Left ventricle myocardium inferior (tissue), 1 donor: ENCODE measurements around the gene ACTC1. TPM values are rescaled to one million over a fixed set of nuclear protein-coding genes. Genes with fewer than 3 reads are reported as not detected.

Experiments
- DNase-seq: peaks from one replicate; pipeline ENCODE4 v3.0.0-alpha.2; 2020
- H3K27ac ChIP-seq: fragments of 200-600 bp; replicated peaks from 2 replicates; pipeline ENCODE4 v1.8.0; 2021
- H3K27me3 ChIP-seq: fragments of 200-600 bp; 2 replicates; pipeline ENCODE4 v1.8.0; 2021; ENCODE audit warnings: low read depth
- H3K36me3 ChIP-seq: fragments of 200-600 bp; 2 replicates; pipeline ENCODE4 v1.8.0; 2021
- H3K4me1 ChIP-seq: fragments of 200-600 bp; 2 replicates; pipeline ENCODE4 v1.8.0; 2021
- H3K4me3 ChIP-seq: fragments of 200-600 bp; 2 replicates; pipeline ENCODE4 v1.8.0; 2021; ENCODE audit warnings: mild to moderate bottlenecking, moderate library complexity
- H3K9me3 ChIP-seq: fragments of 200-600 bp; replicated peaks from 2 replicates; pipeline ENCODE4 v1.8.0; 2021
- intact Hi-C: fragments of 100-400 bp; cut with micrococcal nuclease; formaldehyde crosslinking; loops from one replicate; pipeline ENCODE4 v1.11.0; 2022
- total RNA-seq: library from RNA; stranded (reverse); fragmentation: NEBNext Ultra II Directional; extraction: Animal tissue kit (Norgen Biotek cat#: 25700); gene quantifications from one replicate; pipeline ENCODE4 v1.2.1, GENCODE V29; 2021
- TF ChIP-seq, protein P1 (sequence below): fragments of 200-600 bp; IDR thresholded peaks from 2 replicates; pipeline ENCODE4 v1.8.0; 2021; ENCODE audit warnings: antibody characterized with exemption, mild to moderate bottlenecking, borderline replicate concordance
- donor health status: DM: no; HTN: yes; CAD: no; lungs with severe emphysema.

The ACTC1 gene
- total RNA-seq, 1 donor from 2014 or later: 13,225 TPM

DNA sequence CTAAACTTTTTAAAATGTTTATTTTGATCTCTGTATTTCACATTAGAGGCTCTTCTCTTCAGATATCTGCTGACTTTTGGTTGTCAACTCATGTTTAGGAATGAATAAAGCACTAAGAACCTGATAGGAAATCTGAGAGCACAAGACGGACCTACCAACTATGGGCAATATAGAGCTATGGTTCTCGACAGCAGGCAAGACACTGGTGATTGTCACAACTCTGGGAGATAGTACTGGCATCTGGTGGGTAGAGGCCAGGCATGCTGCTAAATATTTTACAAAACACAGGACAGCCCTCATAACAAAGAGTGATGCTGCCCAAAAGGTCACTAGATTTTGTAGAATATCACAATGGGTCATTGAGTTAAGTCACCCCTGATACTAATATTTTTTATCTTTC lies 23.0 kb downstream of the ACTC1 start:
- Histone ChIP-seq H3K27me3 (peaks cover 4% of the 10 kb centered on the region), H3K9me3 (no peaks in the 10 kb centered on the region), H3K4me3 (no peak overlapping the region), H3K36me3 (no peaks in the 10 kb centered on the region), H3K4me1 (peaks cover 3% of the 10 kb centered on the region), H3K27ac (no peak overlapping the region)
- DNase-seq: no peak
- intact Hi-C loops: no loop called here
- TF ChIP-seq, protein P1, sequence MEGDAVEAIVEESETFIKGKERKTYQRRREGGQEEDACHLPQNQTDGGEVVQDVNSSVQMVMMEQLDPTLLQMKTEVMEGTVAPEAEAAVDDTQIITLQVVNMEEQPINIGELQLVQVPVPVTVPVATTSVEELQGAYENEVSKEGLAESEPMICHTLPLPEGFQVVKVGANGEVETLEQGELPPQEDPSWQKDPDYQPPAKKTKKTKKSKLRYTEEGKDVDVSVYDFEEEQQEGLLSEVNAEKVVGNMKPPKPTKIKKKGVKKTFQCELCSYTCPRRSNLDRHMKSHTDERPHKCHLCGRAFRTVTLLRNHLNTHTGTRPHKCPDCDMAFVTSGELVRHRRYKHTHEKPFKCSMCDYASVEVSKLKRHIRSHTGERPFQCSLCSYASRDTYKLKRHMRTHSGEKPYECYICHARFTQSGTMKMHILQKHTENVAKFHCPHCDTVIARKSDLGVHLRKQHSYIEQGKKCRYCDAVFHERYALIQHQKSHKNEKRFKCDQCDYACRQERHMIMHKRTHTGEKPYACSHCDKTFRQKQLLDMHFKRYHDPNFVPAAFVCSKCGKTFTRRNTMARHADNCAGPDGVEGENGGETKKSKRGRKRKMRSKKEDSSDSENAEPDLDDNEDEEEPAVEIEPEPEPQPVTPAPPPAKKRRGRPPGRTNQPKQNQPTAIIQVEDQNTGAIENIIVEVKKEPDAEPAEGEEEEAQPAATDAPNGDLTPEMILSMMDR: no peak

DNA sequence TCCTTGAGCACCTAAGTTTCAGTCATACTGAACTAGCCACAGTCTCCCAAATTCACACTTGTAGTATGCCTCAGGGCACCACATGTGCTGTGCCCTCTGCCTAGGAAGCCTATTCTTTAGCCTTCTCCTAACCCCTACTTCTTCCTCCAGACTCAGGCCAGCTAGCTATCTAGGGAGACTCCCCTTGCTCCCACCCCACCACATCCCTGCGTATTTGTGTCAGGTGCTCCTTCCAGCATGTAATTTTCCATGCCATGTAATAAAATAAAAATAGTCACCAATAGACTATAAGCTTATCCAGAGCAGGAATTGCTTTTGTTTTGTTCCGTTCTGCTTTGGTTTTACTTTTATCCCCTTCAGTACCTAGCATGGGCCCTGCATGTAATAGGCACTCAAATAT lies 25.6 kb downstream of the ACTC1 start:
- Histone ChIP-seq H3K27ac (no peak overlapping the region), H3K9me3 (no peaks in the 10 kb centered on the region), H3K27me3 (peaks cover 1% of the 10 kb centered on the region), H3K4me3 (no peak overlapping the region), H3K4me1 (peaks cover 3% of the 10 kb centered on the region), H3K36me3 (no peaks in the 10 kb centered on the region)
- TF ChIP-seq, protein P1: no peak
- DNase-seq: no peak
- intact Hi-C loops: no loop called here

DNA sequence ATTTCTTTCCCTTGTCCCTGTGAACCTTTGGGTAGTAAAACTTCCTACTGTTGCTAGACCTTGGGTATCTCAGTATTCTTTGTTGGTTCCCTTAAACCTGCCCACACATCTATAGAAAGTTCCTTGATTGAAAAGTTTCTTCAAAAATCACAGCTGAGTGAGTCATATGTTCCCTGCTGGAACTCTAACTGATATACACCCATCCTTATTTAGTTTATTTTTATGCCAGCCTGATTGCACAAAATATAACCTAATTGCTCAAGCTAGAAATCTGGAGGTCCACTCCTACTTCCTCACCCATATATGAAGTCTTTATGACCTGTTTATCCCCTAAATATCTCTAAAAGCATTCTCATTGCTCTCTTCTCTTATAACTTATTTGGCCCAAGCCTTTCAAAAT lies 26.8 kb downstream of the ACTC1 start:
- H3K27me3 ChIP-seq: no peaks in the 10 kb centered on the region
- no peak for DNase-seq
- H3K4me1 ChIP-seq: peaks cover 3% of the 10 kb centered on the region
- intact Hi-C loops: no loop called here
- H3K4me3 ChIP-seq: no peak overlapping the region
- H3K27ac ChIP-seq: no peak overlapping the region
- TF ChIP-seq, protein P1: no peak
- H3K36me3 ChIP-seq: no peaks in the 10 kb centered on the region
- H3K9me3 ChIP-seq: no peaks in the 10 kb centered on the region

DNA sequence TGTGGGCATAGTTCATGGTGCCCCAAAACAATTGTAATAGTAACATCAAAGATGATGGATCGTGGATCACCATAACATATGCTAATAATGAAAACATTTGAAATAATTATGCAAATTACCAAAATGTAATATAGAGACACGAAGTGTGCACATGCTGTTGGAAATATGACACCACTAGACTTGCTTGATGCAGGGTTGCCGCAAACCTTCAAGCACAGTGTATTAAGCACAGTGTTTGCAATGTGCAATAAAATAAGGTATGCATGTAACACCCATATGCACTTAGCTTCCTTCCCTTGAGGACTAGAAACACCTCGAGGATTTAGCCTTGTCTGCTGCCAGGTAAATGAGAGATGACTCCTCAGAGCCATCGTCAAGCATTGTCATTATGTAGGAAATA lies 29.6 kb downstream of the ACTC1 start:
- peaks cover 6% of the 10 kb centered on the region for H3K27me3 ChIP-seq
- no peak overlapping the region for H3K27ac ChIP-seq
- TF ChIP-seq, protein P1: no peak
- intact Hi-C loops: no loop called here
- no peak for DNase-seq
- H3K9me3 ChIP-seq: no peaks in the 10 kb centered on the region
- H3K4me1 ChIP-seq: peaks cover 3% of the 10 kb centered on the region
- H3K36me3 ChIP-seq: no peaks in the 10 kb centered on the region
- no peak overlapping the region for H3K4me3 ChIP-seq

DNA sequence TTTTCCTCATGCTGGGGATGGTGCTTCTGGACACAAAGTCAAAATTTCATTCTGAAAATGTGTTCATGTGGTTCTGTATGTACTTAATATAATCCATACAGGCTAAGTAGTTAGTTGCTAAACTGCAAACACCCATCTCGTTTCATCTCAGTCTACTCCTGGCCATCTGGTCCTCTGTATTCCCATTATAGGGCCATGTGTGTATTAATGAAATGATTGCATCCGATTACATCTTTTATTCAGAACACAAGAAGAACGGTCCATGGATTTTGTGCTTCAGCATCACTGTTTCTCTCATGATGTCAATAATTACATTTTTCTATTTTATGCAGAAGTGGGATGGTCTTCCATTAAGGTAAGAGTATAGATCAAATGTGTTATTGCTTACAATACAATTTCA lies 34.4 kb downstream of the ACTC1 start:
- H3K36me3 ChIP-seq: no peaks in the 10 kb centered on the region
- no peaks in the 10 kb centered on the region for H3K4me1 ChIP-seq
- no peak for DNase-seq
- no peak overlapping the region for H3K27ac ChIP-seq
- no peak overlapping the region for H3K4me3 ChIP-seq
- TF ChIP-seq, protein P1: no peak
- intact Hi-C loops: no loop called here
- H3K27me3 ChIP-seq: peaks cover 40% of the 10 kb centered on the region
- no peaks in the 10 kb centered on the region for H3K9me3 ChIP-seq

DNA sequence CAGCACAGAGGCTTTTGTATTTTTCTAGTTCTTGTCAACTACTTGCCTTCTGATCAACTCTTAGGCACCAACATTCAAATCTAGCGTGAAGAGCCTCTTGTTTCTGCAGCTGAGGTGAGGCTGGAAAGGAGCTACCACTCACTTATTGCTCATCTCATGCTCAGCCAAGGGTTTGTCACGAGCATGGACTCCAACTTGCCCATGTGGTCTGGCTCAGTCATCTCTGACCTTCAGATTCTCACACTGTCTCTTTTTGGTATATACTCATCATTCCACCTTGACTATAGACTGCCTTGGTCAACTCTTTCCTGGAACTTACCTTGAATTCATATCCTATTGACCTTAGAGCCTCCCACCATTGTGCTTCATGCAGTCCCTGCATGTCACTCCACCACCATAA lies 35.4 kb downstream of the ACTC1 start:
- Histone ChIP-seq H3K4me1 (peaks cover 5% of the 10 kb centered on the region), H3K4me3 (no peak overlapping the region), H3K36me3 (no peaks in the 10 kb centered on the region), H3K27ac (no peak overlapping the region), H3K9me3 (no peaks in the 10 kb centered on the region), H3K27me3 (peaks cover 49% of the 10 kb centered on the region)
- intact Hi-C loops: no loop called here
- TF ChIP-seq, protein P1: no peak
- DNase-seq: no peak
